Mesenchymal stem cell (in vitro differentiated cells and primary cell): Measurements from ENCODE around the gene APOBEC3H.

ENCODE experiments used
- DNase-seq: peaks from one replicate; pipeline ENCODE4 v3.0.0-alpha.2; 2013
- H2AFZ ChIP-seq: one replicate; pipeline ENCODE4 v1.6.1; 2013; ENCODE audit warnings: low read depth, mild to moderate bottlenecking, control low read depth, inconsistent platforms, low read length, moderate library complexity
- H2AK5ac ChIP-seq: 2 replicates; pipeline ENCODE4 v1.6.1; 2013; ENCODE audit warnings: low read length, moderate library complexity, mild to moderate bottlenecking, inconsistent platforms; ENCODE audit not compliant: severe bottlenecking
- H2BK120ac ChIP-seq: one replicate; pipeline ENCODE4 v1.6.1; 2013; ENCODE audit warnings: low read depth, mild to moderate bottlenecking, inconsistent platforms, low read length, moderate library complexity
- H2BK12ac ChIP-seq, 2 experiments: one replicate each; pipeline ENCODE4 v1.6.1; 2013; ENCODE audit warnings: inconsistent platforms in 2 of 2, low read length in 2 of 2, mild to moderate bottlenecking in 2 of 2, moderate library complexity in 2 of 2, control low read depth in 1 of 2
- H2BK15ac ChIP-seq: one replicate; pipeline ENCODE4 v1.6.1; 2013; ENCODE audit warnings: mild to moderate bottlenecking, low read depth, inconsistent platforms; ENCODE audit not compliant: poor library complexity, severe bottlenecking
- H2BK5ac ChIP-seq: 2 replicates; pipeline ENCODE4 v1.6.1; 2013; ENCODE audit warnings: low read depth, mild to moderate bottlenecking, low read length, control low read depth, inconsistent platforms; ENCODE audit not compliant: poor library complexity, severe bottlenecking
- H3K14ac ChIP-seq, 2 experiments: one replicate each; pipeline ENCODE4 v1.6.1; 2013; ENCODE audit warnings: inconsistent platforms in 2 of 2, low read length in 2 of 2, control low read depth in 1 of 2, mild to moderate bottlenecking in 1 of 2, moderate library complexity in 1 of 2
- H3K18ac ChIP-seq, 2 experiments: one replicate each; pipeline ENCODE4 v1.6.1; 2013; ENCODE audit warnings: inconsistent platforms in 2 of 2, low read length in 2 of 2, control low read depth in 1 of 2, low read depth in 1 of 2, mild to moderate bottlenecking in 1 of 2
- H3K23ac ChIP-seq, 2 experiments: one replicate each; pipeline ENCODE4 v1.6.1; 2013; ENCODE audit warnings: inconsistent platforms in 2 of 2, low read length in 2 of 2, mild to moderate bottlenecking in 2 of 2, moderate library complexity in 2 of 2, control low read depth in 1 of 2
- H3K27ac ChIP-seq: 2 replicates; pipeline ENCODE4 v1.5.1; 2013; ENCODE audit warnings: mild to moderate bottlenecking, moderate library complexity, low read length, control low read depth, inconsistent platforms; ENCODE audit not compliant: poor library complexity, severe bottlenecking
- H3K27me3 ChIP-seq, 2 experiments: 2 replicates each; pipeline versions ENCODE4 v1.6.1 to v1.7.0; 2013; ENCODE audit warnings: low read length in 2 of 2, mild to moderate bottlenecking in 2 of 2, moderate library complexity in 2 of 2, control low read depth in 1 of 2, inconsistent platforms in 1 of 2; ENCODE audit not compliant: control insufficient read depth in 1 of 2, insufficient read depth in 1 of 2
- H3K36me3 ChIP-seq, 2 experiments: 2 replicates each; pipeline versions ENCODE4 v1.6.1 to v1.7.0; 2013; ENCODE audit warnings: low read length in 2 of 2, control low read depth in 1 of 2, inconsistent platforms in 1 of 2, low read depth in 1 of 2, mild to moderate bottlenecking in 1 of 2; ENCODE audit not compliant: insufficient read depth in 2 of 2, control insufficient read depth in 1 of 2
- H3K4ac ChIP-seq, 2 experiments: one replicate each; pipeline ENCODE4 v1.6.1; 2013; ENCODE audit warnings: inconsistent platforms in 2 of 2, low read length in 2 of 2, mild to moderate bottlenecking in 2 of 2, moderate library complexity in 2 of 2, control low read depth in 1 of 2, low read depth in 1 of 2
- H3K4me1 ChIP-seq: 2 replicates; pipeline ENCODE4 v1.6.1; 2013; ENCODE audit warnings: low read depth, low read length, control low read depth; ENCODE audit not compliant: control insufficient read depth, insufficient read depth
- H3K4me2 ChIP-seq: 2 replicates; pipeline ENCODE4 v1.6.1; 2013; ENCODE audit warnings: low read length, mild to moderate bottlenecking, inconsistent platforms; ENCODE audit not compliant: poor library complexity, severe bottlenecking
- H3K4me3 ChIP-seq, 2 experiments: 2 replicates each; pipeline versions ENCODE4 v1.5.1 to v1.7.0; 2013; ENCODE audit warnings: low read length in 2 of 2, mild to moderate bottlenecking in 2 of 2, control low read depth in 1 of 2, low read depth in 1 of 2; ENCODE audit not compliant: insufficient read depth in 1 of 2
- H3K79me1 ChIP-seq: replicated peaks from 2 replicates; pipeline ENCODE4 v1.6.1; 2013; ENCODE audit warnings: mild to moderate bottlenecking, control low read depth, low read length, inconsistent platforms; ENCODE audit not compliant: poor library complexity, severe bottlenecking
- H3K9ac ChIP-seq: 2 replicates; pipeline ENCODE4 v1.7.0; 2013; ENCODE audit warnings: mild to moderate bottlenecking, low read length, moderate library complexity
- H3K9me3 ChIP-seq: 2 replicates; pipeline ENCODE4 v1.7.0; 2013; ENCODE audit warnings: mild to moderate bottlenecking, low read length; ENCODE audit not compliant: control insufficient read depth
- H4K8ac ChIP-seq: one replicate; pipeline ENCODE4 v1.6.1; 2013; ENCODE audit warnings: inconsistent platforms, mild to moderate bottlenecking, low read length, moderate library complexity
- H4K91ac ChIP-seq: one replicate; pipeline ENCODE4 v1.6.1; 2013; ENCODE audit warnings: mild to moderate bottlenecking, low read length, inconsistent platforms
- WGBS: methylation state at CpG from one replicate; pipeline ENCODE4 v1.1.7; 2013; ENCODE audit warnings: mixed read lengths; 5-methylcytosine and 5-hydroxymethylcytosine counted together

Gene APOBEC3H

GRCh38 chr22:39092111-39092862, 4.8 kb upstream of the APOBEC3H start:
- Histone ChIP-seq H3K9me3 (no peaks in the 10 kb centered on the region), H3K27me3 (peaks cover 19 to 59% of the 10 kb centered on the region in 2 experiments), H2BK5ac (no peak overlapping the region), H3K18ac (no peak overlapping the region), H2AFZ (no peak overlapping the region), H3K4me1 (peaks cover 5% of the 10 kb centered on the region), H2BK12ac (no peak overlapping the region), H3K14ac (no peak overlapping the region), H3K36me3 (no peaks in the 10 kb centered on the region), H3K23ac (no peak overlapping the region), H4K8ac (no peak overlapping the region), H3K4ac (no peak overlapping the region), H3K9ac (no peak overlapping the region), H2BK120ac (no peak overlapping the region), H3K79me1 (no peaks in the 10 kb centered on the region), H3K27ac (no peak overlapping the region), H3K4me3 (no peak overlapping the region), H2BK15ac (no peak overlapping the region), H4K91ac (no peak overlapping the region), H2AK5ac (no peak overlapping the region), H3K4me2 (no peak overlapping the region)
- 83% methylated on average over 8 of the region's 8 CpGs for WGBS
- DNase-seq, result no peak

- Histone ChIP-seq H2BK15ac (no peak overlapping the region), H3K27me3 (peaks cover 13 to 45% of the 10 kb centered on the region in 2 experiments), H3K4me1 (peaks cover 7% of the 10 kb centered on the region), H2BK12ac (no peak overlapping the region), H4K91ac (no peak overlapping the region), H3K18ac (no peak overlapping the region), H2BK5ac (no peak overlapping the region), H3K9me3 (no peaks in the 10 kb centered on the region), H4K8ac (no peak overlapping the region), H3K79me1 (no peaks in the 10 kb centered on the region), H3K27ac (no peak overlapping the region), H3K23ac (no peak overlapping the region), H2AFZ (no peak overlapping the region), H2BK120ac (no peak overlapping the region), H3K4ac (no peak overlapping the region), H2AK5ac (no peak overlapping the region), H3K36me3 (no peaks in the 10 kb centered on the region), H3K4me3 (no peak overlapping the region), H3K9ac (no peak overlapping the region), H3K14ac (no peak overlapping the region), H3K4me2 (no peak overlapping the region)
- 91% methylated on average over 14 of the region's 14 CpGs for WGBS
- DNase-seq, result no peak
Observed at GRCh38 chr22:39094717-39095389, 2.2 kb upstream of the APOBEC3H start.

GRCh38 chr22:39095971-39096370, 1.1 kb upstream of the APOBEC3H start:
- Histone ChIP-seq H2AFZ (no peak overlapping the region), H3K9me3 (no peaks in the 10 kb centered on the region), H3K9ac (no peak overlapping the region), H2BK12ac (no peak overlapping the region), H2AK5ac (no peak overlapping the region), H3K14ac (no peak overlapping the region), H3K36me3 (no peaks in the 10 kb centered on the region), H3K79me1 (no peaks in the 10 kb centered on the region), H3K4me1 (peaks cover 7% of the 10 kb centered on the region), H3K4ac (no peak overlapping the region), H4K91ac (no peak overlapping the region), H3K27me3 (peaks cover 8 to 40% of the 10 kb centered on the region in 2 experiments), H3K4me3 (no peak overlapping the region), H3K27ac (no peak overlapping the region), H4K8ac (no peak overlapping the region), H3K23ac (no peak overlapping the region), H3K18ac (no peak overlapping the region), H3K4me2 (no peak overlapping the region), H2BK15ac (no peak overlapping the region), H2BK5ac (no peak overlapping the region), H2BK120ac (no peak overlapping the region)
- no peak for DNase-seq
- WGBS, result 86% methylated on average over 3 of the region's 3 CpGs

GRCh38 chr22:39098026-39098425, 982 bp downstream of the APOBEC3H start:
- Histone ChIP-seq H3K27ac (no peak overlapping the region), H3K79me1 (no peaks in the 10 kb centered on the region), H2BK15ac (peak overlapping the region; percentile 15), H4K91ac (no peak overlapping the region), H3K9me3 (no peaks in the 10 kb centered on the region), H2BK120ac (no peak overlapping the region), H3K18ac (no peak overlapping the region), H3K4me1 (peaks cover 7% of the 10 kb centered on the region), H3K36me3 (no peaks in the 10 kb centered on the region), H3K4me2 (no peak overlapping the region), H3K27me3 (peaks cover 0 to 23% of the 10 kb centered on the region in 2 experiments), H4K8ac (peak overlapping the region; percentile 87), H3K9ac (no peak overlapping the region), H2BK12ac (no peak overlapping the region), H2AFZ (peak overlapping the region; percentile 42), H2AK5ac (no peak overlapping the region), H3K14ac (no peak overlapping the region), H3K4me3 (no peak overlapping the region), H3K4ac (peak overlapping the region in 1 of 2 experiments; percentile 47), H2BK5ac (no peak overlapping the region), H3K23ac (peak overlapping the region in 1 of 2 experiments; percentile 53)
- DNase-seq, result no peak
- 64% methylated on average over 6 of the region's 6 CpGs for WGBS
